ENCODE results near the gene PPP6R3. TPM values are rescaled to one million over a fixed set of nuclear protein-coding genes. Genes with fewer than 3 reads are reported as not detected.

PPP6R3 gene
- total and polyA plus RNA-seq, 2 donors (not counting 3 experiments of a cell fraction or from before 2014, with no cell fraction given) = 31.7 to 98.8 TPM

- FAIRE-seq (no peak), DNase-seq (ENCODE audit: low read depth, low spot score) (no peak)
- peaks cover 0 to 3% of the 10 kb centered on the region in 2 experiments for H3K27me3 ChIP-seq (ENCODE audit: control insufficient read depth in 2 of 2, insufficient read depth in 2 of 2, low read length in 2 of 2)
- CTCF ChIA-PET = interaction anchor here (1.2 to 1.5 kb wide), 2 partner anchors 9 to 41 kb away, joined by 3 read pairs; no protein-coding TSS in a partner anchor
- dilution Hi-C loops (cut with MboI; ENCODE audit: extremely low pct_ligation_motif_present, low sequenced_read_pairs) (no loop called here), intact Hi-C loops (cut with micrococcal nuclease) (no loop called here)
- no peaks in the 10 kb centered on the region for H3K9me1 ChIP-seq (replicated peaks; ENCODE audit: control insufficient read depth, extremely low read depth, insufficient read depth, low read length)
- H2AFZ ChIP-seq (ENCODE audit: low read depth, low read length) = no peak overlapping the region
- no peaks in the 10 kb centered on the region for H3K9me3 ChIP-seq (replicated peaks; ENCODE audit: control insufficient read depth, insufficient read depth, low read length)
- no peak overlapping the region for H3K9ac ChIP-seq (replicated peaks; ENCODE audit: extremely low read depth, insufficient read depth, low read length)
- H3K27ac ChIP-seq (ENCODE audit: insufficient read depth, low read depth, low read length) = no peak overlapping the region
- no peaks in the 10 kb centered on the region for H3K36me3 ChIP-seq (ENCODE audit: control insufficient read depth in 2 of 2, extremely low read depth in 1 of 2, insufficient read depth in 2 of 2, low read length in 2 of 2)
- H3K4me1 ChIP-seq (ENCODE audit: control insufficient read depth, extremely low read depth, insufficient read depth, low read length) = no peaks in the 10 kb centered on the region
- no peak overlapping the region for H3K4me2 ChIP-seq (ENCODE audit: insufficient read depth, low read length)
- H3K4me3 ChIP-seq (replicated peaks in 1 of 3; ENCODE audit: insufficient read depth in 1 of 3, low read depth in 1 of 3, low read length in 3 of 3) = no peak overlapping the region
- H3K79me2 ChIP-seq (ENCODE audit: control insufficient read depth, insufficient read depth, low read length) = no peaks in the 10 kb centered on the region
- TF ChIP-seq CTCF (IDR thresholded peaks at IDR 0.05; ENCODE audit: extremely low read depth in 1 of 2, insufficient read depth in 1 of 2, low read depth in 1 of 2, low read length in 2 of 2) = no peak
- no peak for TF ChIP-seq MYC (IDR thresholded peaks at IDR 0.05; ENCODE audit: low read depth, low read length)
- TF ChIP-seq POLR2A (IDR thresholded peaks at IDR 0.05; ENCODE audit: low read depth, low read length) = no peak
- TF ChIP-seq FOS (IDR thresholded peaks at IDR 0.05; ENCODE audit: borderline replicate concordance, insufficient read depth, low read length) = no peak
- TF ChIP-seq EZH2 (IDR thresholded peaks at IDR 0.05; ENCODE audit: borderline replicate concordance, low read depth, low read length, severe bottlenecking) = no peak
- no peak for TF ChIP-seq MAX (IDR thresholded peaks at IDR 0.05; ENCODE audit: insufficient read depth, insufficient read length)
- TF ChIP-seq POLR2AphosphoS5 (IDR thresholded peaks at IDR 0.05; ENCODE audit: insufficient read depth, low read depth, low read length) = no peak
- TF ChIP-seq JUN (IDR thresholded peaks at IDR 0.05; ENCODE audit: borderline replicate concordance, insufficient read depth, insufficient read length, low read depth) = no peak
- TF ChIP-seq GATA2 (IDR thresholded peaks at IDR 0.05; ENCODE audit: insufficient read depth, insufficient read length, low read depth, low read length) = no peak
- no TSS peak for BruUV-seq (replicated peaks)
- POLR2A ChIA-PET = no interaction called here
- H4K20me1 ChIP-seq (replicated peaks; ENCODE audit: control insufficient read depth, extremely low read depth, insufficient read depth, low read length) = no peaks in the 10 kb centered on the region
Measured at GRCh38 chr11:68455485-68455884, 5.1 kb upstream of the PPP6R3 start.

Data from endothelial cell of umbilical vein (primary cell).